ENCODE data around the gene FOXD1.

DNA sequence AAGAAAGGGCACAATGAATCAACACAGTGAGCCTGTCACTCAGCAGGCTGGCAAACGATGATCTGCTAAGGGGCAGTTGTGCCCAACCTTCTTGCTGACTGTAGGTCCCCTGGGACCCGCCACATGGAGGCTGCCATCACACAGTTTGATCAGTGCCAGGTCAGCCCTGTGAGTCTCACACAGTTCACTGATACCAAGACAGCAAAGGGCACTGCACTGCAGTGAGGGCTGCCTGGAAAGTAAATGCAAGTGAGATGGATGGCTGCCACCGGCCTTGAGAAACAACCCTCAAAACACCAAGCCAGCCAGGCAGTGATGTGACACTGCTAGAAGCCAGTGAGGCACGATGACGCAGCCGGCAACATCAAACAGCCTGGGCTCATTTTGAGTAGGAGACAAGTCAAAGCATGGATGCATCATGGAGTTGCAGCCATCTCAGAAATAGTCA, 30.3 kb downstream of the FOXD1 start:
- TF ChIP-seq NFIC (IDR thresholded peaks at IDR 0.05; ENCODE audit: borderline replicate concordance) (no peak), JUND (IDR thresholded peaks at IDR 0.05) (no peak), POLR2AphosphoS5 (IDR thresholded peaks at IDR 0.05; ENCODE audit: low read depth, low read length) (no peak), YY1 (IDR thresholded peaks at IDR 0.05; ENCODE audit: low read depth) (no peak), EP300 (IDR thresholded peaks at IDR 0.05; ENCODE audit: borderline replicate concordance in 1 of 2, low read depth in 1 of 2, low read length in 1 of 2) (no peak), FOXJ3 (CRISPR knock-in tag; IDR thresholded peaks at IDR 0.05) (no peak), USF1 (IDR thresholded peaks at IDR 0.05; ENCODE audit: borderline replicate concordance, low read depth) (no peak), RAD21 (IDR thresholded peaks at IDR 0.05; ENCODE audit: low read length) (no peak), MAX (IDR thresholded peaks at IDR 0.05; ENCODE audit: low read depth) (no peak), GABPA (IDR thresholded peaks at IDR 0.05; ENCODE audit: low read depth) (no peak), CHD2 (IDR thresholded peaks at IDR 0.05; ENCODE audit: low read length, partially characterized antibody) (no peak), RXRA (IDR thresholded peaks at IDR 0.05; ENCODE audit: borderline replicate concordance, low read depth) (no peak)
- TF ChIP-seq, protein P1, sequence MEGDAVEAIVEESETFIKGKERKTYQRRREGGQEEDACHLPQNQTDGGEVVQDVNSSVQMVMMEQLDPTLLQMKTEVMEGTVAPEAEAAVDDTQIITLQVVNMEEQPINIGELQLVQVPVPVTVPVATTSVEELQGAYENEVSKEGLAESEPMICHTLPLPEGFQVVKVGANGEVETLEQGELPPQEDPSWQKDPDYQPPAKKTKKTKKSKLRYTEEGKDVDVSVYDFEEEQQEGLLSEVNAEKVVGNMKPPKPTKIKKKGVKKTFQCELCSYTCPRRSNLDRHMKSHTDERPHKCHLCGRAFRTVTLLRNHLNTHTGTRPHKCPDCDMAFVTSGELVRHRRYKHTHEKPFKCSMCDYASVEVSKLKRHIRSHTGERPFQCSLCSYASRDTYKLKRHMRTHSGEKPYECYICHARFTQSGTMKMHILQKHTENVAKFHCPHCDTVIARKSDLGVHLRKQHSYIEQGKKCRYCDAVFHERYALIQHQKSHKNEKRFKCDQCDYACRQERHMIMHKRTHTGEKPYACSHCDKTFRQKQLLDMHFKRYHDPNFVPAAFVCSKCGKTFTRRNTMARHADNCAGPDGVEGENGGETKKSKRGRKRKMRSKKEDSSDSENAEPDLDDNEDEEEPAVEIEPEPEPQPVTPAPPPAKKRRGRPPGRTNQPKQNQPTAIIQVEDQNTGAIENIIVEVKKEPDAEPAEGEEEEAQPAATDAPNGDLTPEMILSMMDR (IDR thresholded peaks at IDR 0.05), result no peak

Measured in SK-N-SH (cell line).